GM19468 (cell line): ENCODE results near the gene CSF1R.

Experiments used
- ATAC-seq: cut with Tn5 transposase; IDR thresholded peaks from one replicate; pipeline ENCODE4 v1.9.1; 2021; ENCODE audit warnings: mild to moderate bottlenecking, moderate library complexity, moderate number of reproducible peaks; ENCODE audit not compliant: unreplicated experiment; ENCODE audit errors: extremely low read depth

Gene CSF1R

GRCh38 chr5:150085950-150086715 is at the start of gene CSF1R:
CSF1R (minus strand) TSS chr5:150086554; CDS start chr5:150086427, 127 bp downstream.
- no peak for ATAC-seq

GRCh38 chr5:150135557-150136304 is 49.4 kb upstream of the CSF1R start:
- ATAC-seq, result no peak

DNA sequence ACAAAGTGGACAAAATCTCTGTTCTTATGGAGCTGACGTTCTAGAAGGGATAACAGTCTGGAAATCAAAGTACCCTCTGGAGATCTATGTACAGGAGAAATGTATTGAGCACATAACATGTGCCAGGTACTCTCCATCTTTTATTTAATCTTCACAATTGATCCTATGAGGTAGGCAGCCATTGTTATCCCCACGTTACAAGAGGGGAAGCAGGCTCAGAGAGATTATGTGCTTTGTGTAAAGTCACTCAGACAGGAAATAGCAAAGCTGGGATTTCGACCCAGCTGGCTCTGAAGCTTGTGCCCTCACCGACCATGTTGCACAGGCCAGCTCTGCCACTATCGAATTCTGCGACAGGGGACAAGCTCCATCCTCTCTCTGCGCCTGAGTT is 47.8 kb upstream of the CSF1R start:
- ATAC-seq, result no peak

DNA sequence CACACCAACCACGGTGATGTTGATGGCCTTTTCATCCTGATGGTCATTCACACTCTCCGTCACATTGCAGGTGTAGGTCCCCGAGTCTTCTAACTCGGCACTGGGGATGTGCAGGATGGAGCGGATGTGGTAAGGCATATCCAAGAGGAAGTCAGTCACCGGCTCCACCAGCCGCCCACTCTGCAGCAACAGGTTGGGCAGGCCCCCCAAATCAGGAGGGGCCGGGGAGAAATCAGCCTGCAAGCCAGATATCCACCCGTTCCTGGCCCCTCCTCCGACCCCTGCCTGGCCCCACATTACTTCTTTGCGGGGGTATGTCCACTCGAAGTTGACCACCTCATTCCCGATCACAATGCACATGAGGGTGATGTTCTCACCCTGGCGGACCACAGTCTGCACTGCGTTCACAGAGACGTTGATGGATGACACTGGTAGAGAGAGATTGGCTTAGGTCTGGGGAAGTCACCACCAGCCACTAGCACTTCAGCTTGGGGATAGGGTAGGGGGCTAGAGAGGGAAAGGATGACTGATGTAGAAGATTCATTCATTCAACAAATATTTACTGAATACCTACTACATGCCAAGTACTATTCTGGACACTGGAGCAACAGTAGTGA is 47.3 kb upstream of the CSF1R start:
- no peak for ATAC-seq

GRCh38 chr5:150132740-150133139 is 46.4 kb upstream of the CSF1R start:
- ATAC-seq, result no peak

DNA sequence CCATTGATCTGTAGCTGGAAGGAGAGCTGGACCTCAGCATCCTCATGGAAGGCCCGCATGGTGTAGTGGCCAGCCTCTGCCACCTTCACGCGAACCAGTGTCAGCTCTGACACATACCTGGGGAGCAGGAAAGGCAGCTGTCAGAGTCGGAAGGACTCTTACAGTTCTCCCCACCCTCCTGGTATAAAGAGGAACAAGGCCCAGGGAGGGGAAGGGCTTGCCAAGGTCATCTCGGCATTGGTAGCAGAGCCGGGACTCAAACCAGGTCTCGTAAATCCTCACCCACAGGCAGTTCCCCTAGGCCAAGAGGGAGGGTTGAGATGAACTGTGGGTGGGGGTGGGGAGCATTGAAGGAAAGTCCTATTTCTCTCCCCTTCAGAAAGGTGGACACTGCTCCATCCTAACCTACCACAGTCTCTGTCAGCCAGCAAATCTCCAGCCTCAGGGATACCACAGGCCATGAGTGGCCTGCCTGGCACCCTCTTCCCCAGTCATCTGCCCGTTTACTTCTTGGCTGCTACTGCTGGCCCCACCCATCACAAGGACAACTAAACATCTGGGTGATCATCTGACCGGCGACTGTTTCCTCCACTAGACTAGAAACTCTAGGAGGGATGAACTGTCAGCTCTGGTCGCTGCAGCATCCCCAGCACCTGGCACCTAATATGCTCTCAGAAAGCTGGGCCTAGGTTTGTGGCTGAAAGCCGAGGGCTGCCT is 45.8 kb upstream of the CSF1R start:
- no peak for ATAC-seq

DNA sequence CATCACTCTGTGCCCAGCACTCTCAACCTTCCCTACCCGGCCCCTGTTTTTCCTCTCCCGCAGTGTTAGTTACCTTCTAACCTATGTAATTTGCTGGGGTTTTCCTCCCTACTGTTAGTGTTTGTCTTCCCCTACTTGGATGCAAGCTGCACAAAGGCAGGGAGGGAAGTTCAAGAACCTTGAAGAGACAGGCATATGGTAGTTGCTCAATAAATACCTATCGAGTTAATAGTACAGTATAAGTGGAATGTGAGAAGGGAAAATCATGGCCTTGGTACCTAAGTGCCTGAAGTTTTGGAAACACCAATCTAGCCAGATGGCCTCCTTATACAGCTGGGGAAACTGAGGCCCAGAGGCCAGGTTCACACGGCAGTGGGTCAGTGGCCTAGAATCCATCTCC is 45.1 kb upstream of the CSF1R start:
- no peak for ATAC-seq

DNA sequence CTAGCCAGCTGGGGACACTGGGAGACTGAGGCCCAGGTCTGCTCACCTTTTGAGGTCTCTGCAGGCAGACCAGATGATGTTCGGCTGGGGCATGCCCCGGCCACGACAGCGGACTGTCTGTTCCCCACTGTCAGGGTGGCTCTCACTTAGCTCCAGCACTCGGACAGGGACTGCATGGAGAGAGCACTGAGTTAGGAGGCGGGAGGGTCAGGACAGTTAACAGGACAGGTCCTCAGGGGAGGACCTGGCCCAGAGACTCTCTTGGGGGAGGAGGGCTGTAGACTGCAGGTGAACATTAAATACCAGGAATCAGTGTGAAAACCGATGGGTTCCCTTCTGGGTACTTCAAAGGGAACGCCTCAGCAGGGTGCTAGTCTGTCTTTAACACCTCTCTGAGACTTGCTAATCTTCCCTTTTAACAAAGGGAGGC is 44.2 kb upstream of the CSF1R start:
- ATAC-seq, result no peak

DNA sequence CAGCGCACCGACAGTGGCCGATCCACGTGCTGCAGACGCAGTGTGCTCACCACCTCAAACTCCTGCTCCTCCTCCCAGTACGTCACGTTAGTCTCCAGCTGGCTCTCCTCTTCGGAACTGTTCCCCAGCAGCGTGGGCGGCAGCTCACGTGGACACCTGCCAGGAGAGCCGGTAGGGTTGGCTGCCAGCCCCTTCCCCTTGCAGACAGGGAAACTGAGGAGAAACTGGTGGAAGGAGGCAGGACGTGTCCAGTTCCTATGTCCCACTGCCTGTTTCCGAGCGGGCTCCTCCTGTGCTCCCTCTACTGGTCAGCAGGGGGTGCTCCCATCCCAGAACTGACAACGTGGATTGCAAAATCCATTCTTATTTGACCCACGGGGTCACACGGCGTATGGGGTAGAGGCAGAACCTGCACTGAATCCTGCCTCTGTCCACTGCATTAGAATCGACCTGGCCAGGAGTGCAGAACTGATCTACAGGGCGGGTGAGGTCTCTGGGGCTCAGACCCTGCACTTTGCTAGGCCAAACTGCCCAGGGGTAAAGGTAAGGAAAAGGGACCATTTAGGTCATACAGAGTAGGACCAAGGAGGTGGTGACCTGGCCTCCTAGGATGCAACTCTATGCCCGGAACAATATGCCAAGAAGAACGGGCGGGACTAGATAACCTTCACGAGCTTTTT is 43.6 kb upstream of the CSF1R start:
- no peak for ATAC-seq

DNA sequence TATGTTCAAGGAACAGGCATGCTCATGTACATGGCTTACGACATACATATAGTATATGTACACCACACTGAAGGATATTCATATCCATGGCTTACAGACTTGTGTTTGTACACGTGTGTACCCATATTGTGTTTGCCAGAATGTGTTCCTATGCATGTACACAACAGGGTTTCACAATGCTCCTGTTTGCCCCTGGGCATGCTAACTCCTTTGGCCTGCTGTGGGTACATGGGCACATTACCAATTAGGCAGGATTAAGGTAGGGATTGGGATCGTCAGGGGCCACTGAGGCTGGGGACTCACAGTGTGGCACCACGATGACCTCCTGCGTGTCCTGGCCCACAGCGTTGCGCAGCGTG is 43.1 kb upstream of the CSF1R start:
- no peak for ATAC-seq

- no peak for ATAC-seq
Measured at GRCh38 chr5:150126921-150127265, 40.5 kb upstream of the CSF1R start.

- no peak for ATAC-seq
Measured at GRCh38 chr5:150126199-150126920, 40.0 kb upstream of the CSF1R start.

GRCh38 chr5:150125334-150125733 is 39.0 kb upstream of the CSF1R start:
- no peak for ATAC-seq

- ATAC-seq, result no peak
Measured at GRCh38 chr5:150124596-150124995, 38.2 kb upstream of the CSF1R start.

DNA sequence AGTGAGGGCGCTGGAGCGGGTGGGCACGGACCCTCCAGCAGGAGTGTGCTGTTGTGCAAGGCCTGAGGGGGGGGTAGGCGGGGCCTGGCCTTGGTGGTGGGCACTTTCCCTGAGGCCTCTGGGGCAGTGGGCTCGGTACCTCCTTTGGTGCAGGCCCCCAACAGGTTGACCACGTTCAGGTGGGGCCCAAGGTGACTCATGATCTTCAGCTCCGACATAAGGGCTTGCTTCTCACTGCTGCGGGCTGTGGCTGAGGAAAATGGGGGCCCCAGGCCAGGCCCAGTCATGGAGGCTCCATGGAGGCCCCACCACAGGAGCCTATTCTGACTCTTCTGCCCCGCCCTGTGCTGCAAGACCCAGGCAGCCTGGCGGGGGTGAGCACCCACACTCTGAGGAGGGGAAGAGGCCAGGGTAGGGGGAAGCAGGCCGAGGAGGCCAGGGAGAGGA is 37.8 kb upstream of the CSF1R start:
- ATAC-seq, result no peak

- ATAC-seq, result no peak
Measured at GRCh38 chr5:150123542-150123941, 37.2 kb upstream of the CSF1R start.

GRCh38 chr5:150122536-150123481 is 36.5 kb upstream of the CSF1R start:
- ATAC-seq, result no peak

- peak; percentile 57 for ATAC-seq
Measured at GRCh38 chr5:150122158-150122510, 35.8 kb upstream of the CSF1R start.
